ENCODE measurements around the gene SELENOM. TPM values are rescaled to one million over a fixed set of nuclear protein-coding genes. Genes with fewer than 3 reads are reported as not detected.

Gene SELENOM
- polyA plus RNA-seq, 1 donor (not counting 4 experiments of a cell fraction or from before 2014, with no cell fraction given): 9.1 TPM

- Histone ChIP-seq H3K9me3 (ENCODE audit: control insufficient read depth, low read depth, low read length) (no peaks in the 10 kb centered on the region), H3K4me3 (ENCODE audit: control insufficient read depth in 2 of 3, extremely low read depth in 1 of 3, insufficient read depth in 2 of 3, low read depth in 1 of 3, low read length in 3 of 3) (peak overlapping the region; percentile 85 to 87 (median 86)), H3K27ac (ENCODE audit: control insufficient read depth, insufficient read depth, low read length) (peak overlapping the region; percentile 92), H4K20me1 (ENCODE audit: control insufficient read depth, extremely low read depth, insufficient read depth, low read length) (peaks cover 26% of the 10 kb centered on the region), H2AFZ (ENCODE audit: control insufficient read depth, low read length) (no peak overlapping the region), H3K36me3 (ENCODE audit: control insufficient read depth in 2 of 2, extremely low read depth in 1 of 2, insufficient read depth in 2 of 2, low read length in 2 of 2) (peaks cover 21 to 52% of the 10 kb centered on the region in 2 experiments), H3K9me1 (ENCODE audit: control insufficient read depth, extremely low read depth, insufficient read depth, low read length) (peaks cover 2% of the 10 kb centered on the region), H3K9ac (ENCODE audit: control insufficient read depth, extremely low read depth, insufficient read depth, low read length) (peak overlapping the region; percentile 91), H3K4me1 (ENCODE audit: control insufficient read depth, extremely low read depth, insufficient read depth, low read length) (peaks cover 53% of the 10 kb centered on the region), H3K27me3 (ENCODE audit: control insufficient read depth, extremely low read depth, insufficient read depth, low read length) (no peaks in the 10 kb centered on the region), H3K79me2 (ENCODE audit: control insufficient read depth, insufficient read depth, low read length) (peaks cover 70% of the 10 kb centered on the region), H3K4me2 (ENCODE audit: control insufficient read depth, extremely low read depth, insufficient read depth, low read depth, low read length) (peak overlapping the region; percentile 96)
- FAIRE-seq (no peak), DNase-seq (ENCODE audit: low read depth, low spot score) (no peak)
- dilution Hi-C loops (cut with MboI; ENCODE audit: extremely low pct_ligation_motif_present, low sequenced_read_pairs): no loop called here
- TF ChIP-seq EZH2 (IDR thresholded peaks at IDR 0.05; ENCODE audit: low read length) (no peak), CTCF (optimal IDR thresholded peaks at IDR 0.05 in 1 of 3, IDR thresholded peaks at IDR 0.05 in 1 of 3, conservative IDR thresholded peaks at IDR 0.05 in 1 of 3; ENCODE audit: extremely low read depth in 1 of 3, insufficient read depth in 2 of 3, low read length in 3 of 3) (no peak)
These were observed 24.0 kb downstream of the SELENOM start for GRCh38 chr22:31083377-31083768.

- no peak overlapping the region for H2AFZ ChIP-seq (ENCODE audit: control insufficient read depth, low read length)
- H3K9me3 ChIP-seq (ENCODE audit: control insufficient read depth, low read depth, low read length): no peaks in the 10 kb centered on the region
- H3K4me1 ChIP-seq (ENCODE audit: control insufficient read depth, extremely low read depth, insufficient read depth, low read length): peaks cover 56% of the 10 kb centered on the region
- dilution Hi-C loops (cut with MboI; ENCODE audit: extremely low pct_ligation_motif_present, low sequenced_read_pairs): no loop called here
- peaks cover 64% of the 10 kb centered on the region for H3K79me2 ChIP-seq (ENCODE audit: control insufficient read depth, insufficient read depth, low read length)
- no peak for TF ChIP-seq EZH2 (IDR thresholded peaks at IDR 0.05; ENCODE audit: low read length)
- peak; percentile 54 to 82 (median 70) for TF ChIP-seq CTCF (optimal IDR thresholded peaks at IDR 0.05 in 1 of 3, IDR thresholded peaks at IDR 0.05 in 1 of 3, conservative IDR thresholded peaks at IDR 0.05 in 1 of 3; ENCODE audit: extremely low read depth in 1 of 3, insufficient read depth in 2 of 3, low read length in 3 of 3)
- peaks cover 2% of the 10 kb centered on the region for H3K9me1 ChIP-seq (ENCODE audit: control insufficient read depth, extremely low read depth, insufficient read depth, low read length)
- H3K9ac ChIP-seq (ENCODE audit: control insufficient read depth, extremely low read depth, insufficient read depth, low read length): peak overlapping the region; percentile 91
- H3K36me3 ChIP-seq (ENCODE audit: control insufficient read depth in 2 of 2, extremely low read depth in 1 of 2, insufficient read depth in 2 of 2, low read length in 2 of 2): peaks cover 17 to 46% of the 10 kb centered on the region in 2 experiments
- peak overlapping the region; percentile 92 for H3K27ac ChIP-seq (ENCODE audit: control insufficient read depth, insufficient read depth, low read length)
- peak overlapping the region; percentile 96 for H3K4me2 ChIP-seq (ENCODE audit: control insufficient read depth, extremely low read depth, insufficient read depth, low read depth, low read length)
- H3K4me3 ChIP-seq (ENCODE audit: control insufficient read depth in 2 of 3, extremely low read depth in 1 of 3, insufficient read depth in 2 of 3, low read depth in 1 of 3, low read length in 3 of 3): peak overlapping the region; percentile 85 to 87 (median 86)
- FAIRE-seq (no peak), DNase-seq (ENCODE audit: low read depth, low spot score) (no peak)
- H3K27me3 ChIP-seq (ENCODE audit: control insufficient read depth, extremely low read depth, insufficient read depth, low read length): no peaks in the 10 kb centered on the region
- peaks cover 21% of the 10 kb centered on the region for H4K20me1 ChIP-seq (ENCODE audit: control insufficient read depth, extremely low read depth, insufficient read depth, low read length)
These were observed 24.6 kb downstream of the SELENOM start for GRCh38 chr22:31082606-31083376.

All from keratinocyte (primary cell).